GM18498 (cell line): ENCODE data around the gene LAMB2.

Source experiments
- ATAC-seq: cut with Tn5 transposase; IDR thresholded peaks from one replicate; pipeline ENCODE4 v1.9.1; 2021; ENCODE audit warnings: mild to moderate bottlenecking, moderate library complexity; ENCODE audit not compliant: unreplicated experiment

Gene LAMB2

DNA sequence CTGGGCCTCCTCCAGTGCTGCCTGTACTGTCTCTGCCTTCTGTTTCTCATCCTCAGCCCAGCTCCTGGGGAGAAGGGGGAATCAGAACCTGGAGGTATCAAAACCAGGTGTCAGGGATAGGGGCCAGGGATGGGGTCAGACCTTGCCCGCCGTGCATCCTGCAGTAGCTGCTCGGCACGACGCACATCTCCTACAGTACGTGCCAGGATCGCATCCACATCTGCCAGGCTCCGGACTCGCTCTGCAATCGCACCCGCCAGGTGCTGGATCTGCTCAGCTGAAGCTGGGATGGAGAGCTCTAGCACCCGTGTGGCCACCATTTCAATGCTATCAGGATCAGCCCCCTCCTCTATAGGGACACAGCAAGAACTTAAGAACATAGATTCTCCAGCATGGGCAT is 10.8 kb downstream of the LAMB2 start:
- no peak for ATAC-seq

GRCh38 chr3:49121132-49121736 is 11.6 kb downstream of the LAMB2 start:
- no peak for ATAC-seq

DNA sequence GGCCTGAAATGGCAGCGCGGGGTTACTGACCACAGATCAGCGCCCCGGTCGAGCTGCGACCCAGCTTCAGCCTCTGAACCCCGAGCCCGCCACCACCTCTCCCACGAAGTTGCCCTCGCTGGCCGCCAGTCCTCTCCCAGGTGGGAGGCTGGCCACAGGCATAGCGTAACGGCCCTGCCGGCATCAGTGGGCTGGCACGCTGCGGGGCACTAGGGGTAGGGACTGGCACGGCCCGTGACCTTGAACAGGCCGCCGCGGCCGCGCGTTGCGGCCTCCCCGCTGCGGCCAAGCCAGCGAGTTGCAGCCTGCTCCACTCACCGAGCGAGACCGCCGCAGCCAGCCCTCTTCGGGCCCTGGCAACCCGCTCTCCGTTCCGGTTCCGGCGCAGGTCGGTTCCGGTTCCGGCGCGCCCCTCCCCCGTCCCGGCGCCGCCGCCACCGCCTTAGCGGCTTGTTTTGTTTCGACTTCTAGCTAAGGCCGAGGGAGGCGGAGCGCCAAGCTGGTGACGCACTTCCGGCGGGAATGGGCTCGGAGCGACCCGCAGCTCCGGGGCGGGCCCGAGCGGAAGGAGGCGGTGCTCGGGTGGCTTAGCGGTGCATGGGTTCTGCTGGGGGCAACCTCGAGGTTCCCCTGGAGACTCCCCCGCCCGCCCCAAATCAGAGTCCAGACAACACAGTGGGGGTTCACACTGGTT is 12.3 kb downstream of the LAMB2 start, which contains the start of gene USP19:
USP19 (minus strand) TSS at position 386 of the 694 bp plus-strand sequence. CDS start 1,678 bp downstream, outside the sequence.
- peak; percentile 87 for ATAC-seq

- ATAC-seq = peak; percentile 15
Measured at GRCh38 chr3:49120096-49120437, 12.8 kb downstream of the LAMB2 start.

DNA sequence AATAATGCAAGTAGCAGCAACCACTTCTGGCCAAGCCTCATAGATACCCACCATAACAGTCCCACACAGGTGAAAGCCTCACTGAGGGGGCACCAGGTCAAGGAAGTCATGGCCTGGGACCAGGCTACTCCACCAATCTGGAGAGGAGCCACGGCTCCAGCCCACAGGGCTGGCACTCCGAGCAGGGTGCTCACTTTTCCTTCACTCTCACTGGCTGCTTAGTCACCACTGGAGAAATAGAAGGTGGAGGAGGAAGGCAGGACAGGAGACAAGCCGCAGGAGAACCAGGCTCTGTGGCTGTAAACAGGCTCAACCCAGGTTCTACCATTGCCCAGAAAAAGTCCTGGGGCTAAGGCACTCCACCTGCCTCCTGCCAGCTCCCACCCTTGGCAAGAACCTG is 13.4 kb downstream of the LAMB2 start:
- ATAC-seq = no peak

DNA sequence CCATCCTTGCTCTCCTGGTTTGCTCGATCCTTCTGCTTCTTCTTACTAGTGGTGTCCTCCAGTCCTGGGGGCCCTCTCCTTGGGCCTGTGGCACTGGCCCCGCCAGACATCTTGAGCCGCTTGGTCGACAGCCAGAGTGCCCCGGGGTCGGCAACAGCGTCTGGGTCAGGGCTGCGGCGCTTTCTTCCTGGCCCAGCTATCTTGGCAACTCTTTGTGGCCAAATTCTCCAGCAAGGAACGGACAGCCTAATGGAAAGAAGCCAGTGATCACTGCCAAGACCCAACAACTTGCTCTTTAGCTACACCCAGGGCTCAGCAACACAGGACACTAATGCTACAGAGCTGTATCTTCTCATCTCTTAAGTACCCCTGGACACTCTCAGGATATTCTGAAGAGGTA is 13.8 kb downstream of the LAMB2 start:
- ATAC-seq = no peak

DNA sequence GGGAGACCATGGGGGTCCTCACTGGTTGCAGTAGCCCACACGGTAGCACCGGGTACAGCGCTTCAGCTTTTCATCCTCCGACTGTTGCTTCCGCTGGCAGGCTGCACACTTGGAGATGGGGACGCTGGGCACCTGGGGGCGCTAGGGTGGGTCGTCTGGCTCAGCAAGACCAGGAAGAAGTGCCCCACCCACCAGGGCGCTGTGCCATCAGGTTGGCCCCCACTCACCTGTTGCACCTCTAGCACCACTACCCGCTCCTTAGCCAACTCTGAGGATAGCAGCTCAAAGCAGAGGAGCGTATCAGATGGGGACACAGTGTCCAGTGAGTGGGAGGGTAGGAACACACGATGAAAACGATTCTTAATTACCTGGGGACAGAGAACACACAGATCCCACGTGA is 20.6 kb downstream of the LAMB2 start:
- ATAC-seq = no peak

DNA sequence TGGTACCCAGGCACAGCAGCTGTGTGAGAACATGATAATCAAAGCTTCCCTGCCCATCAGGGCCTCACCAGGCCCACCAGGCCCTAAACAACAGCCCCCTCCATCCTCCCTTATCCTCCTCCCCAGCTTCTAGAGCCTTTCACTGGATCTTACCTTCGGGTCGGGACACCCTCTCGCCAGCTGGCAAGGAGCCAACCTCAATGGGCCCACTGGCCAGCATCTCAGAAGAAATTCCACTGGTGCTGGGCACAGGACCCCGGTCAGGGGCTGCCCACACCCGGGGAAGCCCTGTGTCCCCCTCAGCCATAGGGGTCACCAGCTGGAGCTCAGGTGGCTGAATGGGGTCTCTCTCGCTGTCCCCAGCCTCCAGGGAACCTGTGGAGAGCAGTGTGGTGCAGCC is 21.5 kb downstream of the LAMB2 start:
- no peak for ATAC-seq

- no peak for ATAC-seq
Measured at GRCh38 chr3:49110780-49111179, 22.1 kb downstream of the LAMB2 start.

DNA sequence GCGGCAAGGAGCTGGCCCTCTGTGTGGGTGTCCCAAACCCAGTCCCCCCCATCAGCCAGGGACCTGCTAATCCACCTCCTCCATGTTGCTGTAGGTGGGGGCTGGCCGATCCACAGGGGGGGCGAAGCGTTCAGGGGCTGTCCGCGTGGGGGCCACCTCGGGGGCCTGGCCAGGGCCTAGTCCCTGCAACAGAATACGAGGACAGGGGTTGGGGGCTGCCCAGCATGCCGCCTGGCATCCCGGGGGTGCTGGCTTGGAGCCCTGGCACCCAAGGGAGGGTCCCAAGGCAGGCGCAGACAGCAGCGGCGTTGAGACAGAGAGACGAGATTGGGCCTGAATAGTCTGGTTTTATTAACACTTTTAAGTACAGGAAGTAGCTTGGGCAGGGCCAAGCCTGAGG is 24.5 kb downstream of the LAMB2 start:
- ATAC-seq = no peak

DNA sequence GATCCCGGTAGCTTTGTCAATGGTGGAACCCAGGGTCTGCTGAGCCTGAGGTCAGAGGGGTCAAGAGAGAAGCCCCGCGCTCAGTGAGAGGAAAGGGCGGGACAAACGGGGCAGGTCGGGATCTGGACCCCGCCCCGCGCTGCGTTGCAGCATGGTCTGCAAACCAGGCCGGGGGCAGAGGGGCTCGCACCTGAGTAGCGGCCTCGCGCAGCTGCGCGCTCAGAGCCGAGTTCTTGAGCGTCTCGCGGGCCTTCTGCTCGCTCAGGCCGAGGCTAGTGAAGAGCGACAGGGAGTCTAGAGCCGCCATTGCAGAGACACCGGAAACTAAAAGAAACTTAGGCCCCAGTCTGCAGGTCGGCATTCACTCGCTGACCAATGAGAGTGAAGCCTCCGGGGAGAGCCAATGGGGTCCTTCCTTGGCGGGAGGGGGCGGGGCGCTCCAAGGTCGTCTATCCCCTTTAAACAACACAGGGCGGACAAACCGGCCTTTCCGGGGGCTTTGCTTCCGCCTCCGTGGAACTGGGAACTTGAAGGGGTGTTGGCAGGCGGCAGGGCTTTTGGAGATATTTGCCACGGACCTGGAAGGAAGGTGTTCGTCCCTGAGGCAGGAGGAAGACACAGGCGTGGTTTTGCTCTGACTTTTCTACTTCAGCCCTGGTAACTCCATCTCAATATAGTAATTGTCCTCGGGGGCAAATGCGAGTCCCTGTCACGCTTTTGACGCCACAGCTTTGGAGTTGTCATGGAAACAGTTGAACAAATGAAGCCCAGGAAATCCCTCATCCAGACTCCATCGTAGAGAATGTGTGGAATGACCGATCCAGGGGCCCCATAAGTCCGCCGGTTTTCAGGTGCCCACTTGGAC is 28.2 kb downstream of the LAMB2 start, which contains the start of gene QARS1:
QARS1 (minus strand) TSS at position 331 of the 865 bp plus-strand sequence; CDS start at position 307, 24 bp downstream.
- peak; percentile 92 for ATAC-seq

DNA sequence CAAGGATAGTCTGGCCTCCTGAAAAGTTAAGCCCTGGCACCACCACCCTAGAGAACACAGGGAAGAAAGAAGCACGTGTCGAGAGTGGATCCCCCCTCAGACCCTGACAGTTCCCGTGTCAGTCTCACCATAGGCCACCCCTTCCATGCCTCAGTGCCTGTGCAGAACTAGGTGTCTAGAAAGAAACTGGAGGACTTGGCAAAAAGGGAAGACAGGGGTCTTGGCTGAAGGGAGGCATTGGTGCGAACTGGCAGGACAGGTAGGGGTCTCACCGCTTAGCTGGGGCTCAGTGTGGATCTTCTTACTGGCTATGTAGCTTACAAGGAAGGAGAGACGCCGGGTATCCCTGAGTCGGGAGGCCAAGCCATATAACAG is 28.8 kb downstream of the LAMB2 start:
- no peak for ATAC-seq

DNA sequence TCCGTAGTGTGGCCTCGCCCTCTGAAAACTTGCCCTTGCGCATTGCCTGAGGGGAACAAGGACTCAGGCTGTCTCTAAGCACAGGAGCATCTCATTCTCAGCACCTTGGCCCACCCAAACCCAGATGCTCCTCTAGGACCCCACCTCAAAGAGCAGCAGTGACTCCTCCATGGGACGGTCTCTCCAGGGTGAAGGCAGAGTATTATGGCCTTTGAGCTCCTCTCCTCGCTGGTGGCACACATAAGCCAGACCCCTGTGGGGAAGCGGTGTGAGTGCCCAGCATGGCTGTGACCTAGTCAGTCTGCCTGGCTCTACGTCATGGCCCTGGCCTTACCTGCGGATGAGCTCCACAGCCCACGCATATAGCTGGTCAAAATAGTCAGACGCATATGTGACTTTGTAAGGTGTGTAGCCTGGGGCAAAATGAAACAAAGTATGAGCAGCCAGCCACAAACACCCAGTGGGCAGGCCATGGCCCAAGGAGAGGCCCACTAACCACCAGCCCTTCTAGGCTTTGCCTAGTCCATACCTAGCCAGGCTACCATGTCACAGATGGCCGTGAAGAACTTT is 32.7 kb downstream of the LAMB2 start:
- ATAC-seq = no peak

- no peak for ATAC-seq
Measured at GRCh38 chr3:49098910-49099630, 33.8 kb downstream of the LAMB2 start.

DNA sequence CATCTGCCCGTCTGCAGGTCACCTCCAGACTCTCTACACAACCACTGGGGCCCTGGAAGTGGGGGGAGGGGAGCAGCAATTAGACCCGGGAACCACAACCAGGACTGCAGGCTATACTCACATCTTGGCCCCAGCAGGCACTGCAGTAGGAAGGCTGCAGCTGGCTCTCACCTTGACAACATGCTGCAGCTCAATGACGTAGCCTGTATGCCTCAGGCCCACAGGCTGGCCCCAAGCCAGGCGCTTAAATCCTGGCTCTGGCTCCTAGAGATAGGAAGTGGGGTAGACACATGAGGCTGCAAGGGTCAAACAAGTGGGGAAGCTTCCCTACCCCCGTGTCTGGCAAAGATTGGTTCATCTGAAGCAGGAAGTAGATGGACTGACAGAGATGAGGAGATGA is 34.4 kb downstream of the LAMB2 start:
- ATAC-seq = no peak

GRCh38 chr3:49093853-49094767 is 38.7 kb downstream of the LAMB2 start, which contains the start of gene QRICH1:
Gene QRICH1, minus strand, starts transcription at chr3:49094071. Its CDS starts 17,054 bp downstream, at chr3:49077017.
- ATAC-seq = peak; percentile 81

DNA sequence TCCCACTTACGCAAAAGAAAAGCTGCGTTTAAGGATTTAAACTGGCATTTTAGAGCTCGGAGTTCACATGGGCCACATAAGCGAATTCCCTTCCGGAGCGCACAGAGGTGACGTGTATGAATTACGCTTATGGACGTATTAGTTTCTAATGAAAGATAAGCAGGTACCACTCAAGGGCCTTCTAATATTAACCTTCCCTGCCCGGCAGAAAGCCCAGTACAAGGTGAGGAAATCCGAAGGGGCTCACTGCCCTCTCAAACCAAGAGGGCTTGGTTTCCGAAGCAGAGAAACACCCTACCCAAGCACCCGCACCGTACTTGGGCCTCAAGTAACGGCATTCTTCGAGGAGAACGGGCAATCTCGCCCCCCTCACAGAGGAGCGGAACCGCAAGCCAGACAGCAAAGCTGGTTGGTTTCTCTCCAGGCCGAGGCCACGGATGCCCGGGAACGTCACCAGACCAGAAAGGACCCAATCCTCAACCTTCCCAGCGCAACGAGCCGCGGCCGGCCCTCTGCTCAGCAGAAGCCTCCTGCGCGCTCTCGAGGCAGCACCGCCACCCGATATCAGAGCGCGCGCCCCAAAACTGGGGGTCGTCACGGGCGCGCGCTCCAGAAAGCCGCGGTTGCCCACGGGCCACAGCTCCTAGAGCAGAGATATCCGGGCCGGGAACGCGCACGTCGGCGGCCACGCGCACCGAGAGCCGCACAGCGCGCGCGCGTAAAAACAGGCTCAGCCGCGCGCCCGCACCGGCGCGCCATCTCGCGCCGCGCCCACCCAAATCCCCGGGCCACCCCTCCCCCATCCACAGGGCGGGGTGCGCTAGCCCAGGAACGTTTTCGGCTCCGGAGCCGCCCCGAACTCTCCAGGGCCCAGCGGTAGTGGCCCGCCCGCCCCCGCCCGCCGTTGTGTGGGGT is 39.7 kb downstream of the LAMB2 start:
- peak; percentile 37 for ATAC-seq

DNA sequence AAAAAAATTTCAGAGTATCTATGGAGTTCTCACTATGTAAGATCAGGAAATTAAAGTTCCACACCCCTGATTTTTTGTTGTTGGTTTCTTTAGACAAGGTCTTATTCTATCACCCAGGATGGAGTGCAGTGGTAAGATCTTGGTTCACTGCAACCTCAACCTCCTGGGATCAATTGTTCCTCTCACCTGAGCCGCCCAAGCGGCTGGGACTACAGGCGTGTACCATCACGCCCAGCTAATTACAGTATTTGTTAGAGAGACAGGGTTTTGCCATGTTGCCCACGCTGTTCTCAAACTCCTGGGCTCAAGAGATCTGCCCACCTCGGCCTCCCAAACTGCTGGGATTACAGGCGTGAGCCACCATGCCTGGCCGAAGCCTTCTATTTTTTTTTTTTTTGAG is 51.4 kb downstream of the LAMB2 start:
- ATAC-seq = no peak

- no peak for ATAC-seq
Measured at GRCh38 chr3:49079270-49079669, 53.6 kb downstream of the LAMB2 start.
